Spleen (tissue), 7 donors: Measurements from ENCODE around the gene TNFAIP8.

Experiments
- CTCF ChIP-seq, 11 experiments: fragments of 200-600 bp in 7 of 11; fragments of 450-650 bp in 4 of 11; sonication (generic) in 4 of 11; IDR thresholded peaks in 8 of 11; conservative IDR thresholded peaks in 3 of 11; 1 replicate in 7 of 11; 2 replicates in 4 of 11; pipeline versions ENCODE4 v1.4.0 to v1.8.0; 2016 to 2021; ENCODE audit warnings: antibody characterized with exemption in 11 of 11, inconsistent platforms in 4 of 11, mild to moderate bottlenecking in 1 of 11
- POLR2AphosphoS5 ChIP-seq, 3 donors: sonication (generic); formaldehyde crosslinking; IDR thresholded peaks; one replicate each; pipeline ENCODE4 v1.5.1; 2017; ENCODE audit warnings: antibody characterized with exemption in 3 of 3
- donor health status: DM: no; HTN: no; CAD: no; lungs with moderate emphysema.
- donor health status: DM: no; HTN: no; CAD: no.
- donor health status: DM: no; HTN: no; CAD: no.

- no peak for TF ChIP-seq CTCF (IDR thresholded peaks at IDR 0.05 in 8 of 11, conservative IDR thresholded peaks at IDR 0.05 in 3 of 11)
- TF ChIP-seq POLR2AphosphoS5 (IDR thresholded peaks at IDR 0.05): no peak
Measured at GRCh38 chr5:119363936-119364335, 8.1 kb downstream of the TNFAIP8 start.
